Measurements from ENCODE around the gene MAML2. TPM values are rescaled to one million over a fixed set of nuclear protein-coding genes. Genes with fewer than 3 reads are reported as not detected.

Gene MAML2
- total RNA-seq, 4 donors from 2014 or later, result 17.6 to 31.6 (median 25.8) TPM

GRCh38 chr11:96139691-96140090 is 203.3 kb downstream of the MAML2 start:
- TF ChIP-seq CTCF (IDR thresholded peaks at IDR 0.05) (no peak), POLR2A (IDR thresholded peaks at IDR 0.05) (no peak)
- DNase-seq (ENCODE audit: low spot score in 2 of 2), result no peak
- intact Hi-C loops (cut with DNase I; ENCODE audit: low total_unique reads), result no loop called here
- 85 to 90% methylated on average over 3 of the region's 3 CpGs for WGBS, 2 donors
- H3K4me3 ChIP-seq (ENCODE audit: low read depth, poor library complexity, severe bottlenecking), result no peak overlapping the region

- 73 to 77% methylated on average over 2 of the region's 2 CpGs for WGBS, 2 donors
- TF ChIP-seq POLR2A (IDR thresholded peaks at IDR 0.05) (no peak), CTCF (IDR thresholded peaks at IDR 0.05) (no peak)
- intact Hi-C loops (cut with DNase I; ENCODE audit: low total_unique reads), result no loop called here
- no peak overlapping the region for H3K4me3 ChIP-seq (ENCODE audit: low read depth, poor library complexity, severe bottlenecking)
- no peak for DNase-seq (ENCODE audit: low spot score in 2 of 2)
Observed at GRCh38 chr11:96137373-96137772, 205.6 kb downstream of the MAML2 start.

- DNase-seq (ENCODE audit: low spot score in 2 of 2), result no peak
- no peak overlapping the region for H3K4me3 ChIP-seq (ENCODE audit: low read depth, poor library complexity, severe bottlenecking)
- intact Hi-C loops (cut with DNase I; ENCODE audit: low total_unique reads), result no loop called here
- no peak for TF ChIP-seq CTCF (IDR thresholded peaks at IDR 0.05)
- no peak for TF ChIP-seq POLR2A (IDR thresholded peaks at IDR 0.05)
- WGBS, 2 donors, result 38 to 42% methylated on average over 3 of the region's 3 CpGs
Observed at GRCh38 chr11:96136613-96137298, 206.2 kb downstream of the MAML2 start.

- intact Hi-C loops (cut with DNase I; ENCODE audit: low total_unique reads), result no loop called here
- 0 to 4% methylated on average over 1 of the region's 1 CpG for WGBS, 2 donors
- TF ChIP-seq POLR2A (IDR thresholded peaks at IDR 0.05), result no peak
- no peak for TF ChIP-seq CTCF (IDR thresholded peaks at IDR 0.05)
- DNase-seq (ENCODE audit: low spot score in 2 of 2), result no peak
- H3K4me3 ChIP-seq (ENCODE audit: low read depth, poor library complexity, severe bottlenecking), result no peak overlapping the region
Observed at GRCh38 chr11:96134602-96135001, 208.4 kb downstream of the MAML2 start.

- no peak for TF ChIP-seq CTCF (IDR thresholded peaks at IDR 0.05)
- no peak for TF ChIP-seq POLR2A (IDR thresholded peaks at IDR 0.05)
- DNase-seq (ENCODE audit: low spot score in 2 of 2), result no peak
- intact Hi-C loops (cut with DNase I; ENCODE audit: low total_unique reads), result no loop called here
- WGBS, 2 donors, result 76 to 85% methylated on average over 2 of the region's 2 CpGs
- no peak overlapping the region for H3K4me3 ChIP-seq (ENCODE audit: low read depth, poor library complexity, severe bottlenecking)
Observed at GRCh38 chr11:96132437-96132836, 210.6 kb downstream of the MAML2 start.
